Heart left ventricle (tissue), 16 donors: ENCODE results near the gene PAEP. TPM values are rescaled to one million over a fixed set of nuclear protein-coding genes. Genes with fewer than 3 reads are reported as not detected.
"Not testable (repeated sequence)": the region's sequence is repeated elsewhere in the genome, so short reads cannot be mapped to it uniquely, and the experiment has no call there.

ENCODE experiments used
- ATAC-seq, 4 donors: fragments of 200-7000 bp; cut with Tn5 transposase; one replicate each; pipeline ENCODE4 v1.9.1; 2020 to 2022; ENCODE audit warnings: moderate library complexity in 4 of 4, mild to moderate bottlenecking in 3 of 4, moderate number of reproducible peaks in 1 of 4
- DNase-seq, 5 donors: peaks; one replicate each; pipeline ENCODE4 v3.0.0-alpha.2; 2020
- H3K27ac ChIP-seq, 12 donors: fragments of 200-600 bp; sonication (generic) in 4 of 12; one replicate each; pipeline versions ENCODE4 v1.5.0 to v1.8.0; 2016 to 2022; ENCODE audit warnings: mild to moderate bottlenecking in 2 of 12
- H3K27me3 ChIP-seq, 9 donors: fragments of 200-600 bp; sonication (generic) in 2 of 9; one replicate each; pipeline versions ENCODE4 v1.5.1 to v1.8.0; 2016 to 2022; ENCODE audit warnings: mild to moderate bottlenecking in 3 of 9
- H3K36me3 ChIP-seq, 9 donors: fragments of 200-600 bp; sonication (generic) in 2 of 9; one replicate each; pipeline versions ENCODE4 v1.5.0 to v1.8.0; 2018 to 2022; ENCODE audit warnings: mild to moderate bottlenecking in 2 of 9
- H3K4me1 ChIP-seq, 12 donors: fragments of 200-600 bp; sonication (generic) in 4 of 12; one replicate each; pipeline versions ENCODE4 v1.5.0 to v1.8.0; 2016 to 2022; ENCODE audit warnings: mild to moderate bottlenecking in 3 of 12
- H3K4me3 ChIP-seq, 12 donors: fragments of 200-600 bp; sonication (generic) in 4 of 12; one replicate each; pipeline versions ENCODE4 v1.5.0 to v1.8.0; 2017 to 2022; ENCODE audit warnings: mild to moderate bottlenecking in 9 of 12, moderate library complexity in 4 of 12
- H3K9me3 ChIP-seq, 12 donors: fragments of 200-600 bp; sonication (generic) in 4 of 12; one replicate each; pipeline versions ENCODE4 v1.5.0 to v1.8.0; 2016 to 2022; ENCODE audit warnings: mild to moderate bottlenecking in 1 of 12
- CTCF ChIP-seq, 12 donors: fragments of 200-600 bp; sonication (generic) in 4 of 12; IDR thresholded peaks; one replicate each; pipeline versions ENCODE4 v1.5.0 to v1.8.0; 2018 to 2022; ENCODE audit warnings: antibody characterized with exemption in 12 of 12, mild to moderate bottlenecking in 5 of 12
- POLR2A ChIP-seq, 2 donors: fragments of 450-650 bp; IDR thresholded peaks; one replicate each; pipeline ENCODE4 v1.6.1; 2017; ENCODE audit warnings: antibody characterized with exemption in 2 of 2, mild to moderate bottlenecking in 2 of 2, moderate library complexity in 2 of 2
- WGBS, 4 donors: extraction: QIAGEN DNeasy Blood & Tissue Kit in 2 of 4; methylation state at CpG; one replicate each; pipeline versions ENCODE4 v1.1.5 to v1.1.7; 2013 to 2018; 5-methylcytosine and 5-hydroxymethylcytosine counted together
- intact Hi-C, 10 donors: fragments of 100-400 bp; cut with DNase I; formaldehyde crosslinking; loops; one replicate each; pipeline versions ENCODE4 v1.11.1 to v1.14.2; 2022
- long read RNA-seq, 3 donors: library from polyadenylated mRNA; unstranded; transcript quantifications; one replicate each; pipeline ENCODE4 v2.0.0, GENCODE V29; 2020 to 2021
- polyA plus RNA-seq, 2 donors: library from polyadenylated mRNA; stranded (reverse); fragments of 200-250 nt; gene quantifications; one replicate each; pipeline ENCODE4 v1.2.3, GENCODE V29; 2013
- total RNA-seq, 9 donors: library from RNA; depleted of rRNA in 2 of 9; stranded (reverse); fragments of >200 nt in 2 of 9; fragmentation: NEBNext Ultra II Directional in 3 of 9; extraction: Animal tissue kit (Norgen Biotek cat#: 25700) in 3 of 9; gene quantifications; one replicate each; pipeline versions ENCODE4 v1.1.0 to v1.2.4, GENCODE V29; 2016 to 2023
- donor health status: ischemic (EF 13 %, LVEDD 7.1; RV severe dilation, severe dysfunction).
- donor health status: healthy with polysubstance abuse.
- donor health status: DM: no; HTN: yes; CAD: no.
- donor health status: DM: no; HTN: no; CAD: no.
- donor health status: ischemic (EF 25% LVEDD 6.9; RV normal size, moderate dysfunction).
- donor health status: ischemic (EF 25% LVEDD 5.7; RV mildly dilated, moderate dysfunction).
- donor health status: healthy.
- donor health status: DM: yes; HTN: yes; CAD: no.
- donor health status: ischemic (EF 35%, LVEDD 5.7; RV mildly dilated, moderate dysfunction).
- donor health status: nonischemic (EF 11% LVEDD 7.7; RV severe dilation, severe dysfunction).
- donor health status: DM: yes; HTN: yes; CAD: no.
- donor health status: PGD.
- donor health status: ischemic (EF 29% LVEDD 5.4; RV normal size, mild dysfunction).
- donor health status: nonischemic (EF 23%, LVEDD 6.1; RV moderate dilation, normal function).

PAEP gene
- not detected for total RNA-seq
- polyA plus RNA-seq: not detected
- long read RNA-seq, donor 1: 0 reads
- long read RNA-seq, donor 2: 0 reads
- long read RNA-seq, donor 3: 0 reads

- WGBS, 4 donors: 82 to 87% (median 86%) methylated on average over 3 to 20 of the region's 20 CpGs
- Histone ChIP-seq H3K4me3 (no peak within 1 kb of the TSS), H3K4me1 (no peaks in the 10 kb centered on the region), H3K27me3 (peaks cover 0 to 31% (median 0%) of the 10 kb centered on the region in 9 donors), H3K36me3 (no peaks in the 10 kb centered on the region), H3K27ac (no peak within 1 kb of the TSS), H3K9me3 (peaks cover 0 to 3% (median 0%) of the 10 kb centered on the region in 12 donors)
- DNase-seq (no peak), ATAC-seq (no peak)
- intact Hi-C loops: no loop called here
- TF ChIP-seq CTCF (IDR thresholded peaks at IDR 0.05): no peak
- no peak for TF ChIP-seq POLR2A (IDR thresholded peaks at IDR 0.05)
These were observed at the start of gene PAEP for GRCh38 chr9:135561391-135562234. Gene PAEP, plus strand, starts transcription at chr9:135561756.

- H3K4me1 ChIP-seq: no peaks in the 10 kb centered on the region
- 81 to 92% (median 84%) methylated on average over 10 of the region's 10 CpGs for WGBS, 4 donors
- ATAC-seq: no peak
These were observed 49.3 kb upstream of the PAEP start for GRCh38 chr9:135512241-135512603.

GRCh38 chr9:135512904-135513303, 48.7 kb upstream of the PAEP start:
- H3K4me3 ChIP-seq: no peak overlapping the region
- ATAC-seq: peak in 2 of 4 donors; percentile 16 to 46
- no peaks in the 10 kb centered on the region for H3K27me3 ChIP-seq
- peak in 1 of 5 donors; percentile 4 for DNase-seq
- intact Hi-C loops: no loop called here
- no peak for TF ChIP-seq CTCF (IDR thresholded peaks at IDR 0.05)
- TF ChIP-seq POLR2A (IDR thresholded peaks at IDR 0.05): no peak
- WGBS, 4 donors: 56 to 72% (median 59%) methylated on average over 7 of the region's 7 CpGs
- no peaks in the 10 kb centered on the region for H3K4me1 ChIP-seq
- peaks cover 0 to 21% (median 10%) of the 10 kb centered on the region in 12 donors for H3K9me3 ChIP-seq
- H3K36me3 ChIP-seq: no peaks in the 10 kb centered on the region
- no peak overlapping the region for H3K27ac ChIP-seq

More at GRCh38 chr9:135512241-135512603, 49.3 kb upstream of the PAEP start:
- intact Hi-C loops: no loop called here
- Histone ChIP-seq H3K27me3 (no peaks in the 10 kb centered on the region), H3K9me3 (peaks cover 0 to 21% (median 10%) of the 10 kb centered on the region in 12 donors), H3K4me3 (no peak overlapping the region), H3K27ac (no peak overlapping the region), H3K36me3 (no peaks in the 10 kb centered on the region)
- DNase-seq: peak in 1 of 5 donors; percentile 20
- TF ChIP-seq CTCF (IDR thresholded peaks at IDR 0.05) (no peak), POLR2A (IDR thresholded peaks at IDR 0.05) (no peak)

GRCh38 chr9:135513351-135513846, 48.2 kb upstream of the PAEP start:
- Histone ChIP-seq H3K4me1 (no peaks in the 10 kb centered on the region), H3K27me3 (no peaks in the 10 kb centered on the region), H3K27ac (no peak overlapping the region), H3K9me3 (peaks cover 0 to 21% (median 10%) of the 10 kb centered on the region in 12 donors), H3K4me3 (no peak overlapping the region), H3K36me3 (no peaks in the 10 kb centered on the region)
- 77 to 87% (median 87%) methylated on average over 18 to 19 of the region's 19 CpGs for WGBS, 4 donors
- peak in 2 of 4 donors; percentile 18 to 64 for ATAC-seq
- TF ChIP-seq POLR2A (IDR thresholded peaks at IDR 0.05): no peak
- TF ChIP-seq CTCF (IDR thresholded peaks at IDR 0.05): no peak
- peak in 1 of 5 donors; percentile 37 for DNase-seq
- intact Hi-C loops: no loop called here

GRCh38 chr9:135513906-135514305, 47.6 kb upstream of the PAEP start:
- intact Hi-C loops, H3K27ac ChIP-seq, H3K4me3 ChIP-seq, H3K27me3 ChIP-seq, H3K36me3 ChIP-seq, H3K4me1 ChIP-seq, DNase-seq, ATAC-seq: not testable (repeated sequence)
- 85 to 91% (median 86%) methylated on average over 9 of the region's 9 CpGs for WGBS, 4 donors
- H3K9me3 ChIP-seq: peaks cover 0 to 16% (median 9%) of the 10 kb centered on the region in 12 donors
